Measurements from ENCODE around the gene PPFIA4. TPM values are rescaled to one million over a fixed set of nuclear protein-coding genes. Genes with fewer than 3 reads are reported as not detected.

PPFIA4 gene
- polyA plus RNA-seq, 12 donors: 23.9 to 70.8 (median 49.7) TPM; not detected in 1

DNA sequence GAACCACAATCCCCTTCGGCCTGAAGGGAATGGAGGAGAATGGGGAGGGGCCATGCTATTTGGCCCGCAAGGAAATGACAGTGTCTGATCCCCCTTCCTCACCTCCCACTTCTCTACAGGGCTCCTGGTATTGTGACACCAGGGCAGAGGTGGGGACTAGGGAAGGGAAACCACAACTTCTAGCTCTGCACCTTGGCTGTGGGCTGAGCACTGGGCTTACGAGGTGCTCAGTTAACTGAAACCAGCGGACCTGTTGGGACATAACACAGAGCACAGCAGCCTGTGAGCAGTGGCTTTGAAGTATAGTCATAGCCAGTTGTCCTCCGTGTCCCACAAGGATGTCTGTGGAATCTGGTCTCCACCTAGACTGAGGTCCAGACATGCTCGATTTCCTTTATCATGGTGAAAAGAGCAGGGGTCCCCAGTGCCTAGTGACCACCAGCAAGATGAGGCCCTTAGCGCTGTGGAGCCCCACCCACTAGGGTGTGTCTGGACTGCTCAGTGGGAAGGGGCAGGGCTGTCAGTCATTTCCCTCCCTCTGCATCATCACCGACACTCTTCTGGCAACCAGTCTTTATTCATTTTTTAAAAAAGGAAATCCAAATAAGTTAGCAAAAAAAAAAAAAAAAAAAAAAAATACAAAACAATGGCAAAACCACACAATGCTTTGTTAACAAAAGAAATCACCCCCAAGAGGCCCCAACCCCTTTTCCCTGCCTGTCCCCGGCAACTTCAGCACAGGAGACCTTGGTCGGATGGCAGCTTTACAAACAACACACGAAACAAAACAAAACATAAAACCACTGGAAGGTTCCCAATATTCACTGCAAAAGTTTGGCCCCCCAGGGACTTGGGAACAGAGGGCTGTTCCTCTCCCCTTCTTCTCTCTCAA is 56.5 kb downstream of the PPFIA4 start:
- no peak for DNase-seq

DNA sequence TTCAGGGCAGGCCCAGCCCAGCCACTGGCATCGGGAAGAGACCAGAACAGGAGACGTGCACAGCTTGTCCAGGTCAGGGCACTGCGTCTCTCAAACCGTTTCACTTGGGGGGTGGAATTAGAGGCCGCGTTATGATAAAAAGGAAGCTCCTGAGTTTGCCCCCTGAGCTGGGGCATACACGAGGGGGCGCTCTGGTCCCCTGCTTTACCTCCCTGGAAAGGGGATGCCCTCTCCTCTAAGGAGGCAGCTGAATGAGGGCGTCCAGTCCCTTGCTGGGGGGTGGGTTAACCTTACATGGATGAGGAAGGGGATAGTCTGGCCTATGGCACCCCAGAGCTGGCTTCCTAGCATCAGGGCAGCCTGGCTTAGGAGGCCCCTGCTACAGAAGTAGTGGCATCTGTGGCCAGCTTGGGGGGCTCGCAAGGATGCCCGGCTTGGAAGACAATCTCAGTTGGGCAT is 57.2 kb downstream of the PPFIA4 start:
- DNase-seq: no peak

DNA sequence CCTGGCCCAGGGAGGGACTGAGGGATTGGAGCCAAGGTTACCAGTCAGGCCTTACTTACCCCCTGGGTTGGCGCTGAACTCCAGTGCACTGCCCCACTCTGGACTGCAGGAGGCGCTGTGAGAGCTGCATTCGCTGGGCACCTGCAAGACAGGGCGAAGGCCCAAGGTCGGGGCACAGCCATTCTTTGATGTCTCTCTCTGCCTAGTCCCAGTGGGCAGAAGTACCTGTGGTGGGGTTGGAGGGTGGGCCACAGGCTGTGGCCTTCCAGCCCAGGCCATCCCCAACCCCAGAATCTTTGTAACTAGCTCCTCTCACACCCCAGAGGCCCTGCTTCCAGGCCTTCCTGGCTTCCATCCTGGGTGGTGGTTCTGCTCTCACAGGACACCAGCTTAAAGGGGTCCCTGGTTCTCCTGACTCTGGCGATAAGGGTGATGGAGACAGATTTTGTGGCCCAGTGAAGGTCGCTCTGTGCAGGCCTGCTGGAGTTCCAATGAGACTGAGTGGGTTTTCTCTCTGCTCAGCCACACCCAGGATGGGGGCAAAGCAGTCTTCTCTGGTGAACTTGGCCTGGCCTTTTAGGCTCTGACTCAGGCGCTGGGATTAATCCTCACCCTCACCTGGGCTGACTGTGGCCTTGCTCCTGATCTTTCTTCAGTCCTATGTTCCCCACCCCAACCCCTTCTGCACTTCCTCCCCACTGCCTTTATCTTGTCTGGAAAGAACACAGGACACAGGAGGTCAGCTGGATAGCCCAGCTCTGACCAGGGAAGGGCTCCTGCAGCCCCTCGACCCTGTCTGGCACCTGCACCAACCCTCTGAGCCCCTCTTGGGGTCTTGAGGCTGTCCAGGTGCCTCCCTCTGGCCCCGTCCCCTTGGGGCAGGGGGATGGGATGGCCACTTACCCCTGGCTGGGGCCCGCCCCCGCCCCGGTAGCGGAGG is 58.6 kb downstream of the PPFIA4 start:
- no peak for DNase-seq

DNA sequence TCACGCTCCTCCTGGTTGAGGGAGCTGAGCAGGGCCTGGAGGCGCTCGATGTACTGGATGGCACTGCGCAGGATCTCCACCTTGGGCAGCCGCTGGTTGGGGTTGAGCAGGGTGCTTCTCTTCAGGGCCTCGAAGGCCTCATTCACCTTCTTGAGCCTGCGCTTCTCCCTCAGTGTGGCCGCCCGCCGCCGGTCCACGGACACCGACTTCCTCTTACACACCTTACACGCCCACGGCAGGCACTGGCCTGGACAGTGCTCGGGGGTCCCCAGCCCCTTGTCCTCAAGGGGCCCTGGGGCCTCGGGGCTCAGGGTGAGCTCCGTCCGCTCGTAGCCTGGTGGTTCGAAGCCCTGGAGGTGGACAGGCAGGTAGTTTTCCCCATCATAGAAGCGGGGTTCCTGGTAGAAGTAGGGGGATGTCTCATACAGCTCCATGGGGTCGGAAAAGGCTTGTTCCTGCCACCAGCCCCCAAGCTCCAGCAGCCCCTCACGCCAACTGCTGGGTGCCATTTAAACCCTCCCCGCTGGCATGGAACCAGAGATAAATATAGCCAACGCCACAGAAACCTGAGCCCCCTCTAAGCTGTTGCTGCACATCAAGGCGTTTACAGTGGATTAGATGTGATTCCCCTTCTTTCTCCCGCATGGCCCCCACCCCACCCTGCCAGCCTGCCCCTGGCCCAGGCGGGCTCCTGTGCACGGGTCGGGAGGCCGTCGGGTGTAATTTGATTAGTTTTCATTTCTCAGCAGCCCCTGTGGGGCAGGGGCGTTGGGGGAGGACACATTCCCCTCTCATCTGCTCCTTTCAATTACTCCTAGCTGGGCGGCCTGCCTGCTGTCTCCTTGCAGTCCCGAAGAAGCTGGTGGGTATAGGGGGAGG is 59.5 kb downstream of the PPFIA4 start, which contains the start of gene MYOG:
Gene MYOG, minus strand, starts transcription at position 485 of the 879 bp plus-strand sequence. Its CDS starts 51 bp downstream, at position 434.
- peak; percentile 47 for DNase-seq

DNA sequence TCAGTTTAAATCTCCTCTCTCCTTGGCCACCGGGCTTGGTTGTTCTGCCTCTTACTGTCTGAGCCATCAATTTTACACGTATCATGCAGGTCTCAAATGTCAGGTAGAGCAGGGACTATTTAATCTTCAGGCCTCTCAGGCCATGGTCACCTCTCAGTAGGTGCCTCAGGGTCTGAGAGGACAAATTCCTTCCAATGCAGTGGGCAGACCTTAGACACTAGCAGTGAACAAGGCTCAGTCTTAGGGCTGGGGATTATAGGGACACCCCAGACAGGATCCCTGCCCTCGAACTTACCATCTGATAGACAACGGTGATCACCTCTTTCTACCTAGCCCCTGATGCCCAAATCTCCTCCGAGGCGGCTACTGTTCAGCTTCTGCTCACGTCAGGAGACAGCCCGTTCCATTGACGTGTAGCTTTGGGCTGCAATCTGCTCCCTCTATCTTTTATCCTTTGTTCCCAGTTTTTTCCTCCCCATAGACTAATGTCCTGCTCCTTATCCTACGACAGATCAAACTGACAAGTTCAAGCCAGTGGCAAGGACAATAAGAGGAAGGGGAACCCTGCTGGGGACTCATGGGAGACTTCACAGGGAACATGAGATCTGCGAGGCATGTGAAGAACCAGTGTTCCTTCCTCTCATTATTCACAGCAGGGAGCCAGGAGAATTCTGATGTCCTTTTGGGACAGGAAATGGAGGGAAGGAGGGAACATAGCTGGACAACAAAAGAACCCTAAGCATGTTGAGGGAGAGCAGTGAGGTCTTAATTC is 60.9 kb downstream of the PPFIA4 start:
- no peak for DNase-seq

- no peak for DNase-seq
Observed at GRCh38 chr1:203088441-203088840, 62.1 kb downstream of the PPFIA4 start.

DNA sequence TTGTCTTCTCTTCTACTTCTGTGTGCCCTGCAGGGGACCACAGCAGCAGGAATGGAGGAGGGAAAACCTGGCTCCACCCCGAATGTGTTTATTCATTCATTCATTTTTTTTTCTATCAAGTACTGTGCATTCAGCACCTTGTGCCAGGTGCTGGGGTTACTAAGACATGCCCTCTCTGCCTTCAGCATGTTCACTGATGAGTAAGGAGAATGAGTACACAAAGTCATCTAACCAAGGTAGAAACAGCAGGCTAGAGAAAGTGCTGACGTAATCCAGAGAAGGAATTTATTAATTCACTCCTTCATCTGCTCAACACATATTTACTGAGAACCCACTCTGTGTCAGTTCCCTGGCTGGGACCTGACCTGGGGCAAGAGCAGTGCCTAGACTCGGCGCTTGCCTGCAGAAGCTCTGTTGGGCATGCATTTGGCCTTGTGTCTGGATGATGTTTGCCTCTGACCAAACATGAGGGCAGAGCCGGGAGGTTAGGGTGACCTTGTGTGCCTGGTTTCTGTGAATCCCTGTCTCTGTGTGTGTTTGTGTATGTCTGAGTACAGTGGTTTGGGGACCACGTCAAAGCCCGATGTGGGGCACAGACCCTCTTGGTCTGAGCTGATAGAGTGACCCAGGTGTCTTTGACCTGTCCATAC is 62.8 kb downstream of the PPFIA4 start:
- no peak for DNase-seq

GRCh38 chr1:203089651-203090045 is 63.4 kb downstream of the PPFIA4 start:
- no peak for DNase-seq

DNA sequence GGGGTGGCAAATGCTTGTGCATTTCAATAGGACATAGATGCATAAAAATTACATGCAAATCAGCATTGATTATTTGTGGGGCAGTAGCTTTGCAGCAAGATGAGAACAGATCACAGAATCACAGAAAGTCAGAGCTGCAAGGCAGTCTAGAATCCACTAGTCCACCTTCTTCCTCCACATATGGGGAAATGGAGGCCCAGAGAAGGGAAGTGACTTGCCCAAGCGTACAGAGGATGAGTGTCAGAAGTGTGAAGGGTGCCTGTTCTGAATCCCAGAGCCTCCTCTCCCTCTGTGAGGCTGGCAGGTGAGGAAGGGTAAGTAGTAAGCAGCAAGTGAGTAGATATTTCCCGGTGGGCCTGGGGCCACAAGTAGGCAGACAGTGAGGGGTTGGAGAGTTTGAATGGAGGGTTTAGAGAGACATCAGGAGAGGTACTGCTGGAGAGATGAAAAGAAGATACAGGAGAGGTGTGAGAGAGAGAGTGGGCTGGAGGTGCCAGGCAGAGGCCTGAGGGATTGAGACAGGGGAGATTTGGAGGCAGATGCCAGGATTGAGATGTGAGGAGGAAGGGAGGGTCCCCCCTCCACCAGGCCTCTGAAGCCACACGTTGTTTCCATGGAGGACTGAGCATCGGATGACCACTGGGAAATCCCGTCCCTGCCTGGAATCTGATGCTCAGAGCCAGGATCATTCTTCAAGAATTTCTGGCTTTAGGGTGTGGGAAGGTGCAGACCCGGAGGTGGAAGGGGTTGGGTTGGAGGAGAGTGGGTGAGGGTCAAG is 64.3 kb downstream of the PPFIA4 start:
- no peak for DNase-seq

- no peak for DNase-seq
Observed at GRCh38 chr1:203091199-203091477, 64.8 kb downstream of the PPFIA4 start.

- DNase-seq: no peak
Observed at GRCh38 chr1:203091761-203092330, 65.6 kb downstream of the PPFIA4 start.

- no peak for DNase-seq
Observed at GRCh38 chr1:203093754-203094410, 67.6 kb downstream of the PPFIA4 start.

DNA sequence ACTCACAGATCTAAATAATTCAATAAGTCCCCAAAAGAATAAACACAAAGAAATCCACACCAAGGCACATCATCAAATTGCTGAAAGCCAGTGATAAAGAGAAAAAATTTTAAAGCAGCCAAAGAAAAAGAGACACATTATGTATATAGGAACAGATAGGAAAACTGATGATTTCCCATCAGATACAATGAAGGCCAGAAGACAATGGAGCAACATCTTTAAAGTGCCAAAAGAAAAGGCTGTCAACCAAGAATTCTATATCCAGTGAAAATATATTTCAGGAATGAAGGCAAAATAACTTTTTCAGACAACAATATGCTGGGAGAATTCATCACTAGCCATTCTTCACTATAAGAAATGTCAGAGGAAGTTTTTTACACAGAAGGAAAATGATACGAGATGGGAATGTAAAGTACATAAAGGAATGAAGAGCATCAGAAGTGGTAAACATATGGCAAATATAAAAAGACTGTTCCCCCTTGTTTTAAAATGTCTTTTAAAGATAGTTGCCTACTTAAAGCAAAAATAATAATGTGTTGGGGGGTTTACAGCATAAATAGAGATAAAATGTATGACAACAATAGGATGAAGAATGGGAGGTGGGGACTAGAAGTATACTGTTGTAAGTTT is 68.9 kb downstream of the PPFIA4 start:
- no peak for DNase-seq

GRCh38 chr1:203096566-203096965 is 70.3 kb downstream of the PPFIA4 start:
- DNase-seq: no peak

DNA sequence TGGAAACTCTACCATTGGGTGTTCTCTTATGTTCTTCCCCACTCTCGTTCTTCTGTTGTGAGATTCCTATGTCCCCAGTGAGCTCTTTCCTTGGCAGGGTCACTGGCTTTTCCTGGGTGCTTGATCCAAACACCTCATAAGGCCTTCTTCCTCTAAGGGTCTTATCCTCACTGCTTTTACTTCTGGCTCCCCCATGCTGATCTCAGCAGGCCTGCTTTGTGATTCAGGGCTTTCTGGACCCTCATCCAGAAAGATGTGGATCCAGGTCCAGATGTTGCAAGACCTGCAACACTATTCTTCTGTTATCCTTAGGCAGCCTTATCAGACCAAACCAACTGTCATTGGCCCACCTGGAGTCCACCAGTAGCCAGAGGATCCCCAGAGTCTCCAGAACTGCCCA is 70.7 kb downstream of the PPFIA4 start:
- no peak for DNase-seq

- no peak for DNase-seq
Observed at GRCh38 chr1:203098445-203098844, 72.2 kb downstream of the PPFIA4 start.

- DNase-seq: no peak
Observed at GRCh38 chr1:203098914-203099520, 72.7 kb downstream of the PPFIA4 start.

Measured in muscle of arm (tissue), 12 donors.